H54 (cell line): Measurements from ENCODE around the gene SHFL.

Experiments used
- DNase-seq: peaks from one replicate; pipeline ENCODE4 v3.0.0; 2011; ENCODE audit warnings: low spot score, mixed read lengths; ENCODE audit not compliant: insufficient read length
- FAIRE-seq: peaks from 3 replicates; lab custom pipeline; 2011; peaks lifted over from hg19 to GRCh38; lab: Jason Lieb, UNC
- POLR2A ChIP-seq: IDR thresholded peaks from 2 replicates; pipeline ENCODE4 v1.6.1; 2011; ENCODE audit warnings: low read depth, mild to moderate bottlenecking, low read length

SHFL gene

GRCh38 chr19:10076535-10076934, 9.6 kb upstream of the SHFL start:
- FAIRE-seq (no peak), DNase-seq (no peak)
- TF ChIP-seq POLR2A, result no peak

GRCh38 chr19:10078329-10078728, 7.8 kb upstream of the SHFL start:
- DNase-seq, result no peak

GRCh38 chr19:10079031-10079453, 7.1 kb upstream of the SHFL start:
- no peak for DNase-seq
- TF ChIP-seq POLR2A, result no peak
- FAIRE-seq, result no peak

More at GRCh38 chr19:10078329-10078728, 7.8 kb upstream of the SHFL start:
- TF ChIP-seq POLR2A, result no peak
- no peak for FAIRE-seq

GRCh38 chr19:10083911-10084310, 2.2 kb upstream of the SHFL start:
- FAIRE-seq (no peak), DNase-seq (no peak)
- no peak for TF ChIP-seq POLR2A

- FAIRE-seq (no peak), DNase-seq (no peak)
- TF ChIP-seq POLR2A, result no peak
These were observed 1.3 kb upstream of the SHFL start for GRCh38 chr19:10084803-10085202.

GRCh38 chr19:10086591-10087192, 575 bp downstream of the SHFL start:
- no peak for TF ChIP-seq POLR2A
- DNase-seq, result no peak

GRCh38 chr19:10087296-10088061, 1.4 kb downstream of the SHFL start:
- no peak for FAIRE-seq
- DNase-seq, result no peak
- TF ChIP-seq POLR2A, result no peak

More at GRCh38 chr19:10086591-10087192, 575 bp downstream of the SHFL start:
- no peak for FAIRE-seq

GRCh38 chr19:10088949-10089554, 2.9 kb downstream of the SHFL start:
- DNase-seq (no peak), FAIRE-seq (no peak)
- TF ChIP-seq POLR2A, result no peak

GRCh38 chr19:10089801-10090375, 3.8 kb downstream of the SHFL start:
- no peak for TF ChIP-seq POLR2A
- FAIRE-seq, result no peak
- no peak for DNase-seq

- TF ChIP-seq POLR2A, result no peak
- FAIRE-seq (no peak), DNase-seq (no peak)
These were observed 5.2 kb downstream of the SHFL start for GRCh38 chr19:10091370-10091687.

- DNase-seq, result no peak
These were observed 6.0 kb downstream of the SHFL start for GRCh38 chr19:10091895-10092641.

GRCh38 chr19:10092648-10093294, 6.7 kb downstream of the SHFL start:
- no peak for DNase-seq
- no peak for FAIRE-seq
- TF ChIP-seq POLR2A, result no peak

More at GRCh38 chr19:10091895-10092641, 6.0 kb downstream of the SHFL start:
- no peak for FAIRE-seq
- no peak for TF ChIP-seq POLR2A

- TF ChIP-seq POLR2A, result no peak
- no peak for DNase-seq
- no peak for FAIRE-seq
These were observed 7.4 kb downstream of the SHFL start for GRCh38 chr19:10093295-10094186.
